ENCODE results near the gene C19orf73. TPM values are rescaled to one million over a fixed set of nuclear protein-coding genes. Genes with fewer than 3 reads are reported as not detected.

Gene C19orf73
- total and polyA plus RNA-seq, 4 donors = 0.56 to 2.1 (median 1.7) TPM

DNA sequence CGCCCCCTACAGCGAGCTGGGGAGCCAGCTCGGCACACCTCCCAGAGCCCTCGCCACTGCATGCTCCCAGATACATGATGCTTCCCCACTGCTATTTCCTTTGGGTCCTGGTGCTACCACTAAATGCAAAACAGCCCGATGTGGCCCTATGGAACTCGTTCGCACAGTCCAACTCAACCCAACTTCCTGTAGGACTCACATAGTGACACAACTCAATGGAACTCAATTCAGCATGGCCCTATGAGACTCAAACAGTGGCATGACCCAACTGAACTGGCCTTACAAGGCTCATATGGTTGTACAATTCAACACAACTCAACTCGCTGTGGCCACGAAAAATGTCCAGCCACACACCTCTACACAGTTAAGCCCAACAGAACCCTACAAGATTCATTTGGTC lies 49.9 kb downstream of the C19orf73 start:
- peaks cover 3 to 8% (median 3%) of the 10 kb centered on the region in 4 donors for H3K27me3 ChIP-seq (ENCODE audit: control insufficient read depth in 4 of 4, insufficient read depth in 4 of 4, low read length in 3 of 4)
- no peak for DNase-seq (ENCODE audit: low spot score)
- TF ChIP-seq EGR1 (IDR thresholded peaks at IDR 0.05; ENCODE audit: low read depth in 2 of 2) = no peak
- TF ChIP-seq FOXA2 (IDR thresholded peaks at IDR 0.05) = no peak
- no peak for TF ChIP-seq HNF4A (conservative IDR thresholded peaks at IDR 0.05)
- TF ChIP-seq, protein P1, sequence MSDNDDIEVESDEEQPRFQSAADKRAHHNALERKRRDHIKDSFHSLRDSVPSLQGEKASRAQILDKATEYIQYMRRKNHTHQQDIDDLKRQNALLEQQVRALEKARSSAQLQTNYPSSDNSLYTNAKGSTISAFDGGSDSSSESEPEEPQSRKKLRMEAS (IDR thresholded peaks at IDR 0.05) = no peak
- TF ChIP-seq RAD21 (IDR thresholded peaks at IDR 0.05) = no peak
- TF ChIP-seq TAF1 (conservative IDR thresholded peaks at IDR 0.05) = no peak
- TF ChIP-seq NR2F2 (IDR thresholded peaks at IDR 0.05) = no peak
- TF ChIP-seq RXRA (IDR thresholded peaks at IDR 0.05) = no peak
- TF ChIP-seq FOXA1 (IDR thresholded peaks at IDR 0.05) = no peak
- no peak overlapping the region for H3K27ac ChIP-seq (ENCODE audit: low read depth in 1 of 2, low read length in 2 of 2)
- no peaks in the 10 kb centered on the region for H3K36me3 ChIP-seq (ENCODE audit: control insufficient read depth in 4 of 4, insufficient read depth in 3 of 4, low read depth in 1 of 4, low read length in 3 of 4)
- H3K4me1 ChIP-seq (ENCODE audit: control insufficient read depth in 4 of 4, insufficient read depth in 4 of 4, low read length in 3 of 4) = no peaks in the 10 kb centered on the region
- no peaks in the 10 kb centered on the region for H3K9me3 ChIP-seq (ENCODE audit: control insufficient read depth in 4 of 4, low read length in 3 of 4)
- WGBS = 93% methylated on average over 9 of the region's 9 CpGs
- H3K9ac ChIP-seq (ENCODE audit: low read depth in 1 of 2, low read length in 2 of 2) = no peak overlapping the region
- no peak overlapping the region for H3K4me3 ChIP-seq (ENCODE audit: low read depth in 1 of 3, low read length in 3 of 3)

Small RNA genes lying within 50 kb of the gene (small RNA-seq; reads per million reads assigned to genes)
- not detected for gene RN7SL708P

Other genes starting within 250 kb of the C19orf73 start
- gene PPP1R15A, start 246.7 kb downstream of the C19orf73 start, total RNA-seq = 10 to 100 TPM; 13.2 to 52.5 TPM
- gene PPP1R15A, start 246.7 kb downstream of the C19orf73 start, polyA plus RNA-seq = 1 to 10 TPM; 5.6 to 9.3 TPM
- under 1 TPM in 1 of 2 donors, not detected in 1; 0.05 TPM for gene TULP2, start 220.4 kb downstream of the C19orf73 start, total RNA-seq
- gene TULP2, start 220.4 kb downstream of the C19orf73 start, polyA plus RNA-seq = under 1 TPM; 0.03 to 0.19 TPM
- 100 to 1,000 TPM; 196 to 280 TPM for gene NUCB1, start 218.8 kb downstream of the C19orf73 start, total RNA-seq
- 100 to 1,000 TPM; 186 to 775 TPM for gene NUCB1, start 218.8 kb downstream of the C19orf73 start, polyA plus RNA-seq
- 1 to 10 TPM in 1 of 2 donors, not detected in 1; 1.3 TPM for gene DHDH, start 185.4 kb downstream of the C19orf73 start, total RNA-seq
- gene DHDH, start 185.4 kb downstream of the C19orf73 start, polyA plus RNA-seq = under 1 TPM in 1 of 2 donors, not detected in 1; 0.16 TPM
- 10 to 100 TPM; 10.8 to 18.7 TPM for gene BAX, start 164.3 kb downstream of the C19orf73 start, total RNA-seq
- gene BAX, start 164.3 kb downstream of the C19orf73 start, polyA plus RNA-seq = 10 to 100 TPM; 10.5 to 27.0 TPM
- 1,000 to 10,000 TPM; 2,528 to 9,360 TPM for gene FTL, start 153.8 kb downstream of the C19orf73 start, total RNA-seq
- over 10,000 TPM; 15,042 to 16,395 TPM for gene FTL, start 153.8 kb downstream of the C19orf73 start, polyA plus RNA-seq
- gene GYS1, start 125.8 kb downstream of the C19orf73 start, total RNA-seq = 1 to 10 TPM; 8.4 to 8.7 TPM
- 1 to 10 TPM; 2.6 to 4.2 TPM for gene GYS1, start 125.8 kb downstream of the C19orf73 start, polyA plus RNA-seq
- 10 to 100 TPM; 52.5 to 80.1 TPM for gene RUVBL2, start 125.3 kb downstream of the C19orf73 start, total RNA-seq
- gene RUVBL2, start 125.3 kb downstream of the C19orf73 start, polyA plus RNA-seq = 10 to 100 TPM; 29.6 to 46.7 TPM
- gene LHB, start 102.1 kb downstream of the C19orf73 start, total RNA-seq = not detected
- not detected for gene LHB, start 102.1 kb downstream of the C19orf73 start, polyA plus RNA-seq
- not detected for gene CGB3, start 94.8 kb downstream of the C19orf73 start, total RNA-seq
- not detected for gene CGB3, start 94.8 kb downstream of the C19orf73 start, polyA plus RNA-seq
- gene CGB2, start 87.3 kb downstream of the C19orf73 start, total RNA-seq = not detected
- gene CGB2, start 87.3 kb downstream of the C19orf73 start, polyA plus RNA-seq = not detected
- gene CGB1, start 82.2 kb downstream of the C19orf73 start, total RNA-seq = not detected
- not detected for gene CGB1, start 82.2 kb downstream of the C19orf73 start, polyA plus RNA-seq
- gene CGB5, start 75.3 kb downstream of the C19orf73 start, total RNA-seq = not detected
- gene CGB5, start 75.3 kb downstream of the C19orf73 start, polyA plus RNA-seq = not detected
- gene CGB8, start 70.0 kb downstream of the C19orf73 start, total RNA-seq = not detected
- gene CGB8, start 70.0 kb downstream of the C19orf73 start, polyA plus RNA-seq = not detected
- not detected for gene CGB7, start 61.4 kb downstream of the C19orf73 start, total RNA-seq
- not detected for gene CGB7, start 61.4 kb downstream of the C19orf73 start, polyA plus RNA-seq
- gene NTF4, start 54.3 kb downstream of the C19orf73 start, total RNA-seq = not detected
- gene NTF4, start 54.3 kb downstream of the C19orf73 start, polyA plus RNA-seq = not detected
- gene KCNA7, start 46.4 kb downstream of the C19orf73 start, total RNA-seq = not detected
- not detected for gene KCNA7, start 46.4 kb downstream of the C19orf73 start, polyA plus RNA-seq
- 100 to 1,000 TPM; 118 to 166 TPM for gene SNRNP70, start 33.7 kb downstream of the C19orf73 start, total RNA-seq
- 10 to 100 TPM; 34.2 to 71.6 TPM for gene SNRNP70, start 33.7 kb downstream of the C19orf73 start, polyA plus RNA-seq
- 1 to 10 TPM; 2.2 to 3.8 TPM for gene LIN7B, start 4.8 kb downstream of the C19orf73 start, total RNA-seq
- 1 to 10 TPM; 2.7 to 3.0 TPM for gene LIN7B, start 4.8 kb downstream of the C19orf73 start, polyA plus RNA-seq
- gene PPFIA3, start 401 bp upstream of the C19orf73 start, total RNA-seq = 1 to 10 TPM; 1.5 to 2.1 TPM
- 1 to 10 TPM; 2.6 to 4.6 TPM for gene PPFIA3, start 401 bp upstream of the C19orf73 start, polyA plus RNA-seq
- 1 to 10 TPM; 1.2 TPM for gene HRC, start 36.3 kb upstream of the C19orf73 start, total RNA-seq
- gene HRC, start 36.3 kb upstream of the C19orf73 start, polyA plus RNA-seq = under 1 TPM; 0.25 to 0.51 TPM
- 10 to 100 TPM in 1 of 2 donors, 1 to 10 TPM in 1; 8.1 to 11.0 TPM for gene TRPM4, start 38.6 kb upstream of the C19orf73 start, total RNA-seq
- gene TRPM4, start 38.6 kb upstream of the C19orf73 start, polyA plus RNA-seq = 10 to 100 TPM; 15.4 to 31.2 TPM
- gene SLC6A16, start 206.0 kb upstream of the C19orf73 start, total RNA-seq = 1 to 10 TPM in 1 of 2 donors, under 1 TPM in 1; 0.19 to 1.2 TPM
- gene SLC6A16, start 206.0 kb upstream of the C19orf73 start, polyA plus RNA-seq = 1 to 10 TPM; 1.8 to 2.7 TPM
- 1 to 10 TPM; 2.9 to 9.6 TPM for gene CD37, start 216.3 kb upstream of the C19orf73 start, total RNA-seq
- 1 to 10 TPM; 3.7 to 4.1 TPM for gene CD37, start 216.3 kb upstream of the C19orf73 start, polyA plus RNA-seq
- 1 to 10 TPM; 3.3 to 8.1 TPM for gene TEAD2, start 243.3 kb upstream of the C19orf73 start, total RNA-seq
- gene TEAD2, start 243.3 kb upstream of the C19orf73 start, polyA plus RNA-seq = 1 to 10 TPM; 3.6 to 5.2 TPM
- gene DKKL1, start 244.7 kb upstream of the C19orf73 start, total RNA-seq = under 1 TPM in 1 of 2 donors, not detected in 1; 0.14 TPM
- gene DKKL1, start 244.7 kb upstream of the C19orf73 start, polyA plus RNA-seq = under 1 TPM in 1 of 2 donors, not detected in 1; 0.16 TPM